SW 1271 (cell line): ENCODE data around the gene KCTD20.

Source experiments
- DNase-seq, 2 experiments: peaks; one replicate each; lab custom pipeline; 2025; lab: John Stamatoyannopoulos, UW

Gene KCTD20

GRCh38 chr6:36536873-36537547 is 94.2 kb downstream of the KCTD20 start:
- DNase-seq, result no peak

- DNase-seq, result no peak
Measured at GRCh38 chr6:36539814-36540568, 97.2 kb downstream of the KCTD20 start.
